GM20000 (cell line): ENCODE measurements around the gene EPB42.

Experiments used
- DNase-seq: peaks from one replicate; pipeline ENCODE4 v3.0.0; 2012; ENCODE audit warnings: low spot score
- CTCF ChIP-seq: IDR thresholded peaks from 2 replicates; pipeline ENCODE4 v1.5.1; 2012; ENCODE audit warnings: mild to moderate bottlenecking, control low read depth; ENCODE audit errors: extremely low read depth, missing control alignments

EPB42 gene

GRCh38 chr15:43249699-43250203, 28.9 kb upstream of the EPB42 start:
- no peak for TF ChIP-seq CTCF
- DNase-seq = peak; percentile 79

- TF ChIP-seq CTCF = no peak
- DNase-seq = no peak
These were observed 28.4 kb upstream of the EPB42 start for GRCh38 chr15:43249236-43249635.

- no peak for TF ChIP-seq CTCF
- no peak for DNase-seq
These were observed 25.5 kb upstream of the EPB42 start for GRCh38 chr15:43246261-43246774.

GRCh38 chr15:43244092-43244491, 23.3 kb upstream of the EPB42 start:
- no peak for TF ChIP-seq CTCF
- DNase-seq = no peak

GRCh38 chr15:43243020-43243645, 22.3 kb upstream of the EPB42 start:
- no peak for TF ChIP-seq CTCF
- no peak for DNase-seq

- DNase-seq = no peak
- TF ChIP-seq CTCF = no peak
These were observed 21.8 kb upstream of the EPB42 start for GRCh38 chr15:43242616-43243015.

- no peak for DNase-seq
- TF ChIP-seq CTCF = no peak
These were observed 20.3 kb upstream of the EPB42 start for GRCh38 chr15:43241100-43241499.
